ENCODE results near the gene RAD9B.

The RAD9B gene

Small RNA genes lying within 50 kb of the gene (small RNA-seq; reads per million reads assigned to genes)
- gene RF00278: 0 reads per million in 2 experiments
